CD8-positive, alpha-beta memory T cell (primary cell): ENCODE data around the gene HCRTR1. TPM values are rescaled to one million over a fixed set of nuclear protein-coding genes. Genes with fewer than 3 reads are reported as not detected.

Experiments
- CTCF ChIA-PET: fragments of 350-600 bp; sonication (Branson Sonifier 250); formaldehyde crosslinking; loops from one replicate; lab custom pipeline; 2021; ENCODE audit warnings: antibody characterized with exemption; lab: Charles Lee
- POLR2A ChIA-PET: fragments of 350-600 bp; sonication (Branson Sonifier 250); formaldehyde crosslinking; loops from one replicate; lab custom pipeline; 2021; ENCODE audit warnings: antibody characterized with exemption; lab: Charles Lee
- DNase-seq, 5 donors: peaks; one replicate each; pipeline versions ENCODE4 v3.0.0 to v3.0.0-alpha.2; 2020 to 2022; ENCODE audit warnings: mixed read lengths in 1 of 5
- H3K27ac ChIP-seq: one replicate; pipeline ENCODE4 v1.7.0; 2013; ENCODE audit warnings: low read depth, mild to moderate bottlenecking, low read length, moderate library complexity
- H3K27me3 ChIP-seq: 2 replicates; pipeline ENCODE4 v1.7.0; 2013; ENCODE audit warnings: low read length, mild to moderate bottlenecking; ENCODE audit not compliant: insufficient read depth, poor library complexity, severe bottlenecking
- H3K36me3 ChIP-seq: 2 replicates; pipeline ENCODE4 v1.7.0; 2013; ENCODE audit warnings: mild to moderate bottlenecking, low read length, moderate library complexity; ENCODE audit not compliant: insufficient read depth
- H3K4me1 ChIP-seq: 2 replicates; pipeline ENCODE4 v1.7.0; 2013; ENCODE audit warnings: mild to moderate bottlenecking, low read length, moderate library complexity; ENCODE audit not compliant: insufficient read depth
- H3K4me3 ChIP-seq: 2 replicates; pipeline ENCODE4 v1.7.0; 2013; ENCODE audit warnings: mild to moderate bottlenecking, low read length
- H3K9me3 ChIP-seq: 2 replicates; pipeline ENCODE4 v1.7.0; 2013; ENCODE audit warnings: mild to moderate bottlenecking, low read length
- H3K27ac Mint-ChIP-seq, 8 donors: one replicate each; pipeline ENCODE4 v1.8.0; 2020 to 2021; ENCODE audit warnings: mixed read lengths in 8 of 8, mild to moderate bottlenecking in 6 of 8, inconsistent platforms in 3 of 8, moderate library complexity in 3 of 8
- H3K27me3 Mint-ChIP-seq, 2 donors: one replicate each; pipeline ENCODE4 v1.8.0; 2020 to 2021; ENCODE audit warnings: mixed read lengths in 2 of 2, mild to moderate bottlenecking in 1 of 2, moderate library complexity in 1 of 2
- H3K36me3 Mint-ChIP-seq, 3 donors: one replicate each; pipeline ENCODE4 v1.8.0; 2020 to 2021; ENCODE audit warnings: mixed read lengths in 3 of 3, inconsistent platforms in 1 of 3, mild to moderate bottlenecking in 1 of 3
- H3K4me1 Mint-ChIP-seq, 3 donors: one replicate each; pipeline ENCODE4 v1.8.0; 2020 to 2021; ENCODE audit warnings: mixed read lengths in 3 of 3, inconsistent platforms in 1 of 3, mild to moderate bottlenecking in 1 of 3
- H3K4me3 Mint-ChIP-seq, 7 donors: one replicate each; pipeline ENCODE4 v1.8.0; 2020 to 2021; ENCODE audit warnings: mixed read lengths in 7 of 7, mild to moderate bottlenecking in 6 of 7, moderate library complexity in 4 of 7, inconsistent platforms in 2 of 7
- H3K9me3 Mint-ChIP-seq, 5 donors: one replicate each; pipeline ENCODE4 v1.8.0; 2020 to 2022; ENCODE audit warnings: mixed read lengths in 5 of 5, mild to moderate bottlenecking in 3 of 5, moderate library complexity in 2 of 5, inconsistent platforms in 1 of 5
- polyA plus RNA-seq: library from polyadenylated mRNA; unstranded; fragments of 300-500 nt; fragmentation: Illumina TruSeq; gene quantifications from one replicate; pipeline ENCODE4 v1.2.3, GENCODE V29; 2021
- total RNA-seq, 2 experiments: library from RNA; stranded (reverse); gene quantifications; one replicate each; pipeline ENCODE4 v1.2.3, GENCODE V29; 2021

Gene HCRTR1
- total and polyA plus RNA-seq, 3 experiments from 2014 or later = not detected

GRCh38 chr1:31669786-31670592, 52.5 kb downstream of the HCRTR1 start:
- H3K9me3 ChIP-seq = no peaks in the 10 kb centered on the region
- Mint-ChIP-seq H3K27ac (peak overlapping the region in 4 of 8 donors; percentile 4 to 81 (median 28)), H3K4me1 (peaks cover 5 to 13% (median 5%) of the 10 kb centered on the region in 3 donors), H3K4me3 (peak overlapping the region in 6 of 7 donors; percentile 60 to 83 (median 71)), H3K27me3 (peaks cover 11 to 20% of the 10 kb centered on the region in 2 donors), H3K9me3 (no peaks in the 10 kb centered on the region), H3K36me3 (no peaks in the 10 kb centered on the region)
- H3K4me1 ChIP-seq = peaks cover 3% of the 10 kb centered on the region
- POLR2A ChIA-PET = no interaction called here
- CTCF ChIA-PET = interaction anchor here (0.9 to 1.5 kb wide), 2 partner anchors 46 to 119 kb away, joined by 3 to 9 read pairs; no protein-coding TSS in a partner anchor
- DNase-seq = peak in 3 of 5 donors; percentile 19 to 52 (median 50)
- H3K27ac ChIP-seq = no peak overlapping the region
- H3K4me3 ChIP-seq = peak overlapping the region; percentile 6
- peaks cover 6% of the 10 kb centered on the region for H3K27me3 ChIP-seq
- H3K36me3 ChIP-seq = no peaks in the 10 kb centered on the region

GRCh38 chr1:31670593-31670964, 53.1 kb downstream of the HCRTR1 start:
- H3K4me1 Mint-ChIP-seq = peaks cover 5 to 13% (median 5%) of the 10 kb centered on the region in 3 donors
- POLR2A ChIA-PET = no interaction called here
- CTCF ChIA-PET = interaction anchor here (0.9 to 1.5 kb wide), 2 partner anchors 45 to 119 kb away, joined by 3 to 9 read pairs; no protein-coding TSS in a partner anchor
- H3K9me3 ChIP-seq = no peaks in the 10 kb centered on the region
- peak overlapping the region in 1 of 8 donors; percentile 81 for H3K27ac Mint-ChIP-seq
- H3K9me3 Mint-ChIP-seq = no peaks in the 10 kb centered on the region
- no peak overlapping the region for H3K27ac ChIP-seq
- no peak for DNase-seq
- H3K4me3 ChIP-seq = peak overlapping the region; percentile 6
- peaks cover 13 to 20% of the 10 kb centered on the region in 2 donors for H3K27me3 Mint-ChIP-seq
- H3K36me3 ChIP-seq = no peaks in the 10 kb centered on the region
- H3K4me1 ChIP-seq = peaks cover 3% of the 10 kb centered on the region
- no peaks in the 10 kb centered on the region for H3K36me3 Mint-ChIP-seq
- H3K27me3 ChIP-seq = peaks cover 6% of the 10 kb centered on the region
- peak overlapping the region in 5 of 7 donors; percentile 60 to 83 (median 64) for H3K4me3 Mint-ChIP-seq

GRCh38 chr1:31671147-31671546, 53.7 kb downstream of the HCRTR1 start:
- Histone ChIP-seq H3K27me3 (peaks cover 6% of the 10 kb centered on the region), H3K27ac (no peak overlapping the region), H3K9me3 (no peaks in the 10 kb centered on the region), H3K4me3 (no peak overlapping the region), H3K36me3 (no peaks in the 10 kb centered on the region), H3K4me1 (peaks cover 3% of the 10 kb centered on the region)
- ChIA-PET POLR2A (no interaction called here), CTCF (interaction anchor here (1.1 to 1.5 kb wide), 3 partner anchors 31 to 118 kb away, joined by 3 to 9 read pairs (median 4); no protein-coding TSS in a partner anchor)
- peak overlapping the region in 2 of 7 donors; percentile 16 to 42 for H3K4me3 Mint-ChIP-seq
- no peak overlapping the region for H3K27ac Mint-ChIP-seq
- H3K36me3 Mint-ChIP-seq = no peaks in the 10 kb centered on the region
- peaks cover 5 to 13% (median 5%) of the 10 kb centered on the region in 3 donors for H3K4me1 Mint-ChIP-seq
- DNase-seq = no peak
- H3K9me3 Mint-ChIP-seq = no peaks in the 10 kb centered on the region
- peaks cover 13 to 20% of the 10 kb centered on the region in 2 donors for H3K27me3 Mint-ChIP-seq

- H3K36me3 Mint-ChIP-seq = no peaks in the 10 kb centered on the region
- H3K9me3 Mint-ChIP-seq = no peaks in the 10 kb centered on the region
- DNase-seq = no peak
- Histone ChIP-seq H3K9me3 (no peaks in the 10 kb centered on the region), H3K27ac (no peak overlapping the region), H3K27me3 (peaks cover 6% of the 10 kb centered on the region), H3K4me3 (no peak overlapping the region), H3K4me1 (peaks cover 3% of the 10 kb centered on the region), H3K36me3 (no peaks in the 10 kb centered on the region)
- peaks cover 5 to 13% (median 5%) of the 10 kb centered on the region in 3 donors for H3K4me1 Mint-ChIP-seq
- peaks cover 13 to 20% of the 10 kb centered on the region in 2 donors for H3K27me3 Mint-ChIP-seq
- POLR2A ChIA-PET = no interaction called here
- CTCF ChIA-PET = interaction anchor here (1.1 to 1.2 kb wide), 2 partner anchors 31 to 34 kb away, joined by 3 to 4 read pairs; no protein-coding TSS in a partner anchor
- H3K4me3 Mint-ChIP-seq = no peak overlapping the region
- peak overlapping the region in 1 of 8 donors; percentile 55 for H3K27ac Mint-ChIP-seq
These were observed 54.2 kb downstream of the HCRTR1 start for GRCh38 chr1:31671561-31672201.

- H3K27ac Mint-ChIP-seq = no peak overlapping the region
- POLR2A ChIA-PET = no interaction called here
- H3K36me3 Mint-ChIP-seq = no peaks in the 10 kb centered on the region
- peaks cover 6% of the 10 kb centered on the region for H3K27me3 ChIP-seq
- no peak overlapping the region for H3K4me3 ChIP-seq
- H3K27me3 Mint-ChIP-seq = peaks cover 17 to 27% of the 10 kb centered on the region in 2 donors
- no peak overlapping the region for H3K4me3 Mint-ChIP-seq
- peaks cover 5 to 13% (median 5%) of the 10 kb centered on the region in 3 donors for H3K4me1 Mint-ChIP-seq
- H3K9me3 Mint-ChIP-seq = no peaks in the 10 kb centered on the region
- CTCF ChIA-PET = no interaction called here
- DNase-seq = no peak
- H3K27ac ChIP-seq = no peak overlapping the region
- H3K36me3 ChIP-seq = no peaks in the 10 kb centered on the region
- no peaks in the 10 kb centered on the region for H3K9me3 ChIP-seq
- peaks cover 3% of the 10 kb centered on the region for H3K4me1 ChIP-seq
These were observed 55.5 kb downstream of the HCRTR1 start for GRCh38 chr1:31672986-31673385.

GRCh38 chr1:31673433-31673832, 55.9 kb downstream of the HCRTR1 start:
- no peak overlapping the region for H3K27ac ChIP-seq
- DNase-seq = no peak
- Mint-ChIP-seq H3K36me3 (no peaks in the 10 kb centered on the region), H3K27ac (no peak overlapping the region), H3K4me3 (no peak overlapping the region), H3K9me3 (no peaks in the 10 kb centered on the region), H3K27me3 (peaks cover 18 to 27% of the 10 kb centered on the region in 2 donors), H3K4me1 (peaks cover 5 to 13% (median 5%) of the 10 kb centered on the region in 3 donors)
- ChIA-PET POLR2A (no interaction called here), CTCF (no interaction called here)
- H3K9me3 ChIP-seq = no peaks in the 10 kb centered on the region
- H3K27me3 ChIP-seq = peaks cover 6% of the 10 kb centered on the region
- H3K36me3 ChIP-seq = no peaks in the 10 kb centered on the region
- H3K4me1 ChIP-seq = peaks cover 3% of the 10 kb centered on the region
- H3K4me3 ChIP-seq = no peak overlapping the region

- peaks cover 5% of the 10 kb centered on the region for H3K27me3 ChIP-seq
- POLR2A ChIA-PET = no interaction called here
- H3K27ac ChIP-seq = no peak overlapping the region
- Mint-ChIP-seq H3K9me3 (no peaks in the 10 kb centered on the region), H3K36me3 (no peaks in the 10 kb centered on the region), H3K4me3 (no peak overlapping the region), H3K27me3 (peaks cover 14 to 20% of the 10 kb centered on the region in 2 donors), H3K4me1 (peaks cover 5 to 11% (median 5%) of the 10 kb centered on the region in 3 donors), H3K27ac (no peak overlapping the region)
- no peak for DNase-seq
- no peak overlapping the region for H3K4me3 ChIP-seq
- H3K9me3 ChIP-seq = no peaks in the 10 kb centered on the region
- CTCF ChIA-PET = interaction anchor here (0.8 kb wide), 2 partner anchors 8 to 71 kb away, joined by 3 read pairs; no protein-coding TSS in a partner anchor
- no peaks in the 10 kb centered on the region for H3K36me3 ChIP-seq
- H3K4me1 ChIP-seq = peaks cover 3% of the 10 kb centered on the region
These were observed 57.1 kb downstream of the HCRTR1 start for GRCh38 chr1:31674626-31675025.
